ENCODE measurements around the gene SAP25. TPM values are rescaled to one million over a fixed set of nuclear protein-coding genes. Genes with fewer than 3 reads are reported as not detected.

The SAP25 gene
- total and polyA plus RNA-seq, 2 of the 8 experiments (the other 6 are each of a cell fraction or from before 2014, with no cell fraction given), result 3.6 to 5.8 TPM

DNA sequence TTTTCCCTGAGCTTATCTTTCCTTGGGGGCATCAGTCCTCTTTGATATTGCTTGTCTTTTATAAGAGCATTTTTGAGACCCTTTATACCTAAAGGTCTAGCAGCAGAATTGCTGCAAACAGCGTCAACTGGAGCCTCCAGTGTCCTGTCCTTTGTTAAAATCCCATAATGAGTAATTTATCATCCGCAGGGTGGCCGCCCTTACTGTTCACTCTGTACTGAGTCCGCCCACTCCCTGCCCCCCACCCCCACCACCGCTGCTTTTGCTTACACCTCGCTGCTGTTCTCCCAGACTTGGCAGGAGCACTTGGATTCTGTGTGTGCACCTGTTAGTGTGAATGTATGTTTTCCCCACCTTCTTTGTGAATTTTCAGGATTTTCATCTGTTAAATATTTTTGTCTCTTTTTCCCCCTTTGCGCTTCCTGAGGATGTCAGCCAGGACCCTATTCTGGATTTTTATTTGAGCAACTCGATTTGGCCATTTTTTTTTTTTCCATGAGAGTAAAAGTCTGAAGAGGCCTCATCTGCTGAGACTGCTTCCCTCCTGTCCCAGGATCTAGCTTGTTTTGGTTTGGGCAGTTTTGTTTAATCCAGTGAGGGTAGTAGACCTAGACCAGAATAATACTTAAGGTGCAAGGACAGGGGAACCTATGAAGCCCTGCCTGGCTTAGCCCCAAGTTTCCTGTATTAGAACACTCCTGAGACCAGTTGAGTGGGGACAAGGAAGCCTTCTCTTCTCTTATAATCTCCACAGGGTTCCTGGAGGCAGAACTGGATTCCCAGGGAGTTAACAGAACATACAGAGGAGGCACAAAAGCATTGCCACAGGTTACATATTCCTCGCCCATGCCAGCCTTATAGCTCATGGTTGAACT, 26.5 kb downstream of the SAP25 start:
- Histone ChIP-seq H3K79me1 (ENCODE audit: low read depth, low read length) (peaks cover 2% of the 10 kb centered on the region; the same call in 1 of the 2 replicates), H4K20me1 (replicated peaks in 1 of 2; ENCODE audit: control insufficient read depth in 1 of 2, insufficient read depth in 2 of 2, low read length in 2 of 2) (no peaks in the 10 kb centered on the region), H2AFZ (ENCODE audit: low read length) (no peak overlapping the region), H3K23ac (ENCODE audit: insufficient read length) (no peak overlapping the region), H3K79me2 (ENCODE audit: control insufficient read depth in 1 of 2, insufficient read depth in 2 of 2, low read length in 2 of 2) (peaks cover 0 to 36% of the 10 kb centered on the region in 2 experiments; a peak in 3 of 4 replicates), H4K8ac (ENCODE audit: extremely low read depth, insufficient read depth, low read length) (no peak overlapping the region), H3K4me3 (ENCODE audit: extremely low read depth in 1 of 4, insufficient read depth in 2 of 4, low read depth in 3 of 4, low read length in 4 of 4) (no peak overlapping the region), H3K9me3 (ENCODE audit: insufficient read depth in 2 of 2, low read depth in 1 of 2, low read length in 1 of 2) (no peaks in the 10 kb centered on the region), H3K27me3 (replicated peaks in 1 of 4; ENCODE audit: control insufficient read depth in 3 of 4, extremely low read depth in 1 of 4, insufficient read depth in 3 of 4, low read length in 3 of 4) (no peaks in the 10 kb centered on the region), H3K14ac (ENCODE audit: insufficient read length) (no peak overlapping the region), H3K56ac (replicated peaks; ENCODE audit: insufficient read length, low read depth, low read length) (no peak overlapping the region), H3K4me1 (replicated peaks in 1 of 4; ENCODE audit: control insufficient read depth in 3 of 4, insufficient read depth in 4 of 4, low read length in 3 of 4) (peaks cover 10 to 39% (median 23%) of the 10 kb centered on the region in 4 experiments; a peak in 6 of 7 replicates), H4K91ac (replicated peaks; ENCODE audit: insufficient read length, low read length) (no peak overlapping the region), H3K18ac (ENCODE audit: extremely low read depth, low read length) (no peak overlapping the region), H2BK5ac (ENCODE audit: low read depth, low read length) (0 out of 2 replicates have a peak overlapping the region, but pooled peaks have one; percentile 26), H2BK120ac (replicated peaks; ENCODE audit: low read depth, low read length) (no peak overlapping the region), H2BK15ac (ENCODE audit: low read length) (no peak overlapping the region), H3K23me2 (ENCODE audit: low read depth, low read length) (no peaks in the 10 kb centered on the region), H3K4ac (replicated peaks; ENCODE audit: insufficient read length, low read depth, low read length) (no peak overlapping the region), H3K36me3 (ENCODE audit: control insufficient read depth in 2 of 4, insufficient read depth in 4 of 4, low read length in 3 of 4) (peaks cover 2 to 9% (median 3%) of the 10 kb centered on the region in 4 experiments; a peak in 5 of 8 replicates), H4K5ac (ENCODE audit: insufficient read length, low read depth, low read length) (no peak overlapping the region), H2AK5ac (ENCODE audit: low read depth, low read length) (0 out of 2 replicates have a peak overlapping the region, but pooled peaks have one; percentile 72), H2BK20ac (ENCODE audit: low read length) (no peak overlapping the region), H3K27ac (ENCODE audit: low read depth, low read length) (no peak overlapping the region), H3K4me2 (ENCODE audit: insufficient read depth in 1 of 2, low read depth in 2 of 2, low read length in 2 of 2) (no peak overlapping the region), H2BK12ac (ENCODE audit: low read depth, low read length) (no peak overlapping the region; the same call in 1 of the 2 replicates), H3K9ac (replicated peaks in 1 of 4; ENCODE audit: extremely low read depth in 1 of 4, low read depth in 3 of 4, low read length in 3 of 4) (no peak overlapping the region; a peak in 1 of 7 replicates)
- no peak for TF ChIP-seq ATF3 (IDR thresholded peaks at IDR 0.05; ENCODE audit: insufficient read depth, low read depth, low read length)
- TF ChIP-seq FOSL1 (IDR thresholded peaks at IDR 0.05; ENCODE audit: insufficient read depth, low read depth, low read length), result no peak
- TF ChIP-seq RBBP5 (IDR thresholded peaks at IDR 0.05; ENCODE audit: borderline replicate concordance, low read depth, low read length), result no peak
- no peak for TF ChIP-seq GABPA (IDR thresholded peaks at IDR 0.05; ENCODE audit: borderline replicate concordance, insufficient read depth, low read length)
- FAIRE-seq, result no peak
- 85% methylated on average over 8 of the region's 9 CpGs; no CpG with 5 or more reads in 1 of the 2 experiments for WGBS, 2 experiments (ENCODE audit: extremely low coverage in 1 of 2, insufficient coverage in 1 of 2, insufficient read length in 1 of 2, insufficient replicate concordance in 2 of 2, low coverage in 1 of 2, low lambda C conversion rate in 2 of 2, missing lambda C conversion rate in 1 of 2)
- ChIA-PET POLR2A (ENCODE audit: partially characterized antibody) (interaction anchor here (0.6 to 2.9 kb wide), 8 partner anchors 12 to 118 kb away, joined by 3 to 10 read pairs (median 4); partner anchors contain the start of genes MEPCE, TSC22D4 and ZCWPW1), CTCF (ENCODE audit: partially characterized antibody) (interaction anchor here (0.6 to 26.5 kb wide), 7 partner anchors 9 to 78 kb away, joined by 3 to 341 read pairs (median 7); no protein-coding TSS in a partner anchor)
- no peak for DNase-seq (ENCODE audit: low read depth in 1 of 2, low spot score in 2 of 2)
